Measurements from ENCODE around the gene SNED1. TPM values are rescaled to one million over a fixed set of nuclear protein-coding genes. Genes with fewer than 3 reads are reported as not detected.
"Not testable (repeated sequence)": the region's sequence is repeated elsewhere in the genome, so short reads cannot be mapped to it uniquely, and the experiment has no call there.

Gene SNED1
- total RNA-seq, 2 donors from 2014 or later, result 42.0 to 72.1 TPM

GRCh38 chr2:241093133-241093781 lies 94.8 kb downstream of the SNED1 start:
- not testable (repeated sequence) for H3K27me3 Mint-ChIP-seq; ATAC-seq; H3K4me3 Mint-ChIP-seq; H3K9me3 ChIP-seq (ENCODE audit: control insufficient read depth, low read length, poor library complexity, severe bottlenecking); H3K36me3 Mint-ChIP-seq (ENCODE audit: low read depth); DNase-seq; H3K27ac Mint-ChIP-seq
- H3K4me1 Mint-ChIP-seq, result peaks cover 28% of the 10 kb centered on the region

DNA sequence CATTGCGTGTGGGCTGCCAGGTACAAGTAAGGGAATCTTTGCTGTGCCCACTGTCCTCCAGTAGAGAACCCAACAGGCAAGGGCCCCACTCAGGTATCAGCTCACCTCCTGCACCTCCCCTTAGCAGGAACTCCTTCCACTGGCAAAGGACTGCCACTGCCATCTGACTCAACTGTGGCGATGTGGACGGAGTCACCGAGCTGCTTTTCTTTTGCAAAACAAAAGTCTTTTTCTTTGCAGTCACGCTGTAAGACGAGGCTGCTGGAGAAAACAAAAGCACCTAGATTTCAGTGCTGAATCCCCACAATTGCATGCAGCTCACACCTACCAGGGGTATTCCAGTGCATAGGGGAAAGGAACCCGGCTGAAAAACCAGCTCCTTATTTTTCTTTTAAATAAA lies 95.8 kb downstream of the SNED1 start:
- ATAC-seq, result no peak
- no peak for DNase-seq
- H3K4me3 Mint-ChIP-seq, result no peak overlapping the region
- H3K27ac Mint-ChIP-seq, result peak overlapping the region; percentile 95
- no peaks in the 10 kb centered on the region for H3K27me3 Mint-ChIP-seq
- H3K9me3 ChIP-seq (ENCODE audit: control insufficient read depth, low read length, poor library complexity, severe bottlenecking), result no peaks in the 10 kb centered on the region
- H3K4me1 Mint-ChIP-seq, result peaks cover 30% of the 10 kb centered on the region
- H3K36me3 Mint-ChIP-seq (ENCODE audit: low read depth), result peaks cover 11% of the 10 kb centered on the region

DNA sequence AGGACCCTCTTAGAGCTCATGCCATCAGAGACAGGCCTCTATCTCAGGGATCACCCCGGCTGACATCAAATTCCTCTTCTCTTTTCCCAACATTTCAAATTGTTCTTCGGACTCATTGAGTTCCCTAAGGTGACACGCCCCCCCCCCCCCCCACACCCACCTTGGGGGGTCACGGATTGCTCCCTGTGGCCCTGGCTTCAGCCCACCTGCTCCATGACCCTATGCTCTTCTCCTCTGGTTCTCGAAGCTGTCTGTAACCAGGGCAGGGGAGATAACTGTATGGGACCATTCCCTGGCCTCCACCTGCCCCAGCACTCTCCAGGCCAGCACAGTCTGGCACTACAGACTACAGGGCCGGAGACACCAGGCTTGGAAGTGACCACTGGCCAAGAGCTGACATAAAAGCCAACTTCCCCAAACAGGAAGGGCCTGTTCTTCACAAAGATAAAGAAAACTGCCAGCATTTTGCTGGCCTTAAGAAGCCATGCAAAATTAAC lies 96.6 kb downstream of the SNED1 start:
- Mint-ChIP-seq H3K27ac (peak overlapping the region; percentile 95), H3K4me1 (peaks cover 36% of the 10 kb centered on the region), H3K4me3 (no peak overlapping the region), H3K27me3 (no peaks in the 10 kb centered on the region), H3K36me3 (ENCODE audit: low read depth) (peaks cover 11% of the 10 kb centered on the region)
- no peaks in the 10 kb centered on the region for H3K9me3 ChIP-seq (ENCODE audit: control insufficient read depth, low read length, poor library complexity, severe bottlenecking)
- DNase-seq, result no peak
- ATAC-seq, result no peak

GRCh38 chr2:241095594-241096290 lies 97.3 kb downstream of the SNED1 start:
- peak; percentile 98 for ATAC-seq

DNA sequence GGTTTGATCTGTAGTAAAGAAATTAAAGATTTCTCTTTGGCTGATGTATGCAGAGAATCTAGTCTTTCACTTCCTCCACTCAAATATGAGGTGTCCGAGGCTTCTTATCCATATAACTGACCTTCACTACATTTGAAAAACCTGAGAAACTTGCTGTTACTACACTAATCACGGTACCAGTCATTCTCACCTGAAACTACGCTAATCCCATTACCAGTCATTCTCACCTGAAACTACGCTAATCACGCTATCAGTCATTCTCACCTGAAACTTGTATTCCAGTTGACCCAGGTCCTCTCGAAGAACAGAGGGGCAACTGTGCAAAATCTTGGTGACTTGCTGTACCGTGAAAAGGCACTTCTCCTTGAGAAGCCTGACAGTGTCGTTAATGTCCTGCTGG lies 98.6 kb downstream of the SNED1 start:
- DNase-seq (no peak), ATAC-seq (no peak)
- no peaks in the 10 kb centered on the region for H3K27me3 Mint-ChIP-seq
- no peaks in the 10 kb centered on the region for H3K9me3 ChIP-seq (ENCODE audit: control insufficient read depth, low read length, poor library complexity, severe bottlenecking)
- H3K4me1 Mint-ChIP-seq, result peaks cover 35% of the 10 kb centered on the region
- H3K27ac Mint-ChIP-seq, result peak overlapping the region; percentile 95
- H3K36me3 Mint-ChIP-seq (ENCODE audit: low read depth), result peaks cover 9% of the 10 kb centered on the region
- H3K4me3 Mint-ChIP-seq, result no peak overlapping the region

More at GRCh38 chr2:241095594-241096290, 97.3 kb downstream of the SNED1 start:
- Mint-ChIP-seq H3K4me1 (peaks cover 38% of the 10 kb centered on the region), H3K4me3 (peak overlapping the region; percentile 72), H3K36me3 (ENCODE audit: low read depth) (peaks cover 11% of the 10 kb centered on the region), H3K27ac (peak overlapping the region; percentile 95), H3K27me3 (no peaks in the 10 kb centered on the region)
- H3K9me3 ChIP-seq (ENCODE audit: control insufficient read depth, low read length, poor library complexity, severe bottlenecking), result no peaks in the 10 kb centered on the region
- peak in 1 of 3 donors; percentile 45 for DNase-seq

- DNase-seq (no peak), ATAC-seq (no peak)
- Mint-ChIP-seq H3K4me1 (peaks cover 39% of the 10 kb centered on the region), H3K4me3 (peak overlapping the region; percentile 19), H3K36me3 (ENCODE audit: low read depth) (peaks cover 11% of the 10 kb centered on the region), H3K27ac (peak overlapping the region; percentile 95), H3K27me3 (no peaks in the 10 kb centered on the region)
- no peaks in the 10 kb centered on the region for H3K9me3 ChIP-seq (ENCODE audit: control insufficient read depth, low read length, poor library complexity, severe bottlenecking)
Observed at GRCh38 chr2:241099246-241099645, 100.8 kb downstream of the SNED1 start.

GRCh38 chr2:241102239-241102803 lies 103.9 kb downstream of the SNED1 start, which contains the start of gene MTERF4:
Gene MTERF4, minus strand, starts transcription at chr2:241102287. Its CDS starts 14 bp downstream, at chr2:241102273.
- peak; percentile 95 for ATAC-seq
- peaks cover 22% of the 10 kb centered on the region for H3K4me1 Mint-ChIP-seq
- peak within 1 kb of the TSS; percentile 94 for H3K4me3 Mint-ChIP-seq
- peaks cover 6% of the 10 kb centered on the region for H3K36me3 Mint-ChIP-seq (ENCODE audit: low read depth)
- H3K27me3 Mint-ChIP-seq, result no peaks in the 10 kb centered on the region
- no peaks in the 10 kb centered on the region for H3K9me3 ChIP-seq (ENCODE audit: control insufficient read depth, low read length, poor library complexity, severe bottlenecking)
- H3K27ac Mint-ChIP-seq, result peak within 1 kb of the TSS; percentile 98
- DNase-seq, result peak; percentile 80 to 86 (median 81)

GRCh38 chr2:241103176-241103595 lies 104.8 kb downstream of the SNED1 start:
- ATAC-seq (no peak), DNase-seq (no peak)
- H3K27ac Mint-ChIP-seq, result peak overlapping the region; percentile 98
- H3K4me1 Mint-ChIP-seq, result peaks cover 18% of the 10 kb centered on the region
- H3K4me3 Mint-ChIP-seq, result peak overlapping the region; percentile 94
- no peaks in the 10 kb centered on the region for H3K27me3 Mint-ChIP-seq
- peaks cover 6% of the 10 kb centered on the region for H3K36me3 Mint-ChIP-seq (ENCODE audit: low read depth)
- no peaks in the 10 kb centered on the region for H3K9me3 ChIP-seq (ENCODE audit: control insufficient read depth, low read length, poor library complexity, severe bottlenecking)

GRCh38 chr2:241104611-241105010 lies 106.2 kb downstream of the SNED1 start:
- H3K4me3 Mint-ChIP-seq; H3K27me3 Mint-ChIP-seq; DNase-seq; ATAC-seq; H3K36me3 Mint-ChIP-seq (ENCODE audit: low read depth); H3K9me3 ChIP-seq (ENCODE audit: control insufficient read depth, low read length, poor library complexity, severe bottlenecking): not testable (repeated sequence)
- Mint-ChIP-seq H3K27ac (peak overlapping the region; percentile 98), H3K4me1 (peaks cover 19% of the 10 kb centered on the region)

GRCh38 chr2:241105641-241106040 lies 107.2 kb downstream of the SNED1 start:
- H3K27me3 Mint-ChIP-seq, result no peaks in the 10 kb centered on the region
- H3K4me3 Mint-ChIP-seq, result no peak overlapping the region
- ATAC-seq, result no peak
- peaks cover 22% of the 10 kb centered on the region for H3K4me1 Mint-ChIP-seq
- H3K36me3 Mint-ChIP-seq (ENCODE audit: low read depth), result peaks cover 6% of the 10 kb centered on the region
- no peaks in the 10 kb centered on the region for H3K9me3 ChIP-seq (ENCODE audit: control insufficient read depth, low read length, poor library complexity, severe bottlenecking)
- DNase-seq, result no peak
- H3K27ac Mint-ChIP-seq, result peak overlapping the region; percentile 88

DNA sequence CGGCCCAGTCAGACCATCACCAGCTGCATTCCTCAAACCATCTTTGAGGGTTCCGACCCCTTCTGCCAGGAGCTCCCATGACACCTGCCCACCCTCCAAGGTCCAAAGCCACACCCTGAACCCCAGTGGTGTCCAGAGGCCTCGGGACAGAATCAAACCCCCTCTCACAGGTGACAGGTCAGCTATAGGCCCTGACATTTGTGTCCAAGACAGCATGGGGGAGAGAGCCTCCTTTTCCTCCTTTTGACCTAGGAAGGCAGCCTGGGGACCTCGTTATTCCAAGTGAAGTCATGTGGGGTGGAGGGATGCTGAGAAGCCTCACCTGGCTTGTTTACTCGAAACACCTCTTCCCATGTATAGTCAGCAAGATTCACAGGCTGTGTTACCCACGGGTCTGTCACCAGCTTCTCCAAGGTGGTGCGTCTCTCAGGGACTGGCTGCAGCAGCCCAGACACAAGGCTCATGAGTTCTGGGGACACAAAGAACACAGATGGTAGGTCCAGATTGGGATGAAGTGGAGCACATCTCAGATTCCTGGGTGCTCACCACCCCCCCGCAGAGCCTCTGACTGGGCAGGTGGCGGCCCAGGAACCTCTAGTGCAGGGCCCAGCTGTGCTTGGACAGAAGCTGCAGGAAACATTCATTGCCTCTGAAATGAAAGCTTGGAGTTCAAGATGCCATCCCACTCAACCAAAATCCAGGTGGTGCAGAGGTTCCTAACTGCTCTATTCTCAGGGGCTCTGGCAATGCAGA lies 108.8 kb downstream of the SNED1 start:
- no peak for DNase-seq
- Mint-ChIP-seq H3K4me3 (no peak overlapping the region), H3K27me3 (no peaks in the 10 kb centered on the region), H3K4me1 (peaks cover 26% of the 10 kb centered on the region), H3K27ac (peak overlapping the region; percentile 88), H3K36me3 (ENCODE audit: low read depth) (peaks cover 5% of the 10 kb centered on the region)
- ATAC-seq, result no peak
- H3K9me3 ChIP-seq (ENCODE audit: control insufficient read depth, low read length, poor library complexity, severe bottlenecking), result no peaks in the 10 kb centered on the region

DNA sequence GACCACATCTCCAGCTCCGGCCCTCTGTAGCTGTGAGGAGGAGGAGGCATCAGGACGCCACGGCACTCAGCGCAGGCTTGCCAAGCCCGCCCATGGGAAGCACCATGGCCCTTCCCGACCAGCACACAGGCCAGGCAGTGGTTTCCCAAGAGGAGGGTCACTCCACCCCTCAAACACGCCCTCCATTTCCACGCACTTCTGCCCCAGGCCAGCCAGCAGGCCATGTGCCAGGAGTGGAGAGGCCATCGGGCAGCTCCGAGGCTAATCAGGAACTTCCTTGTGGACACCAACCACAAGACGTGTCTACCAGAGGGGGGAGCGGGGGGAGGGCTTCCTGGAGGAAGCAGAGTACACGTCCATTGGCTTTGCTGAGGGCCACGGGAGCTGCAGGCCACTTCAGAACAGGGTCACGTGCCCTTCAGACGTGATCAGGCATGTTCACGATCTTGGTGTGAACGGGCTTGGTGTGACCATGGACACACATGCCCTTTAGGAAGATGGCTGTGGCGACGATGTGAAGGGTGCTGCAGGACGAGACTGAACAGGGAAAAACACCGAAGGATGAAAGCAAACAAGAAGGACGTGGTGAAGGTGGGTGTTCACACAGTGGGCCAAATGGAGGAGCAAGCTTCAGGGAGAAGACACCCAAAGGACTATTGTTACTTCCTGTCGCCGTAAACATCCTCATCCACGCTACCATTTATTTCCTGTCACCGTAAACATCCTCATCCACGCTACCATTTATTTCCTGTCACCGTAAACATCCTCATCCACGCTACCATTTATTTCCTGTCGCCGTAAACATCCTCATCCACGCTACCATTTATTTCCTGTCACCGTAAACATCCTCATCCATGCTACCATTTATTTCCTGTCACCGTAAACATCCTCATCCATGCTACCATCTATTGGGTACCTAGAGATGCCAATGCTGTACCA lies 110.1 kb downstream of the SNED1 start:
- Mint-ChIP-seq H3K27me3 (no peaks in the 10 kb centered on the region), H3K4me1 (peaks cover 26% of the 10 kb centered on the region), H3K27ac (peak overlapping the region; percentile 88), H3K36me3 (ENCODE audit: low read depth) (peaks cover 5% of the 10 kb centered on the region), H3K4me3 (peak overlapping the region; percentile 80)
- DNase-seq (no peak), ATAC-seq (peak; percentile 24)
- H3K9me3 ChIP-seq (ENCODE audit: control insufficient read depth, low read length, poor library complexity, severe bottlenecking), result no peaks in the 10 kb centered on the region
